ENCODE data around the gene TREX2.

DNA sequence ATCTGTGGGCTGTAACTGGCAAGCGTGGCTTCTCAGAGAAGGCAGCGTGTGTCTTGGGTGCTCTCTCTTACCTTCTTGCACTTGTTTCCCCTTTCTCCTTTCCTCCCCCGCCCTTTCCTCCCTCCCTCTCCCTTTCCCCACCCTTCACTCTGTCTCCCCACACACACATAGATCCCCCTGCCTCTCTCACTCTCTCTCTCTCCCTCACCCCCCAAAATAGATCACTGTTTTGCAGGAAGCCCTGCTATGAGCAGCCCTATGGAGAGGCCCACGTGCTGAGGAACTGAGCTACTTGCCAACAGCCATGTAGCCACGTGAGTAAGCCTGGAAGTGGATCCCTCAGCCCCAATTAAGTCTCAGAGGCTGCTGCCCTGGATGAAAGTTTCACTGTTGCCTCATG is 40.4 kb downstream of the TREX2 start:
- TF ChIP-seq, protein P1, sequence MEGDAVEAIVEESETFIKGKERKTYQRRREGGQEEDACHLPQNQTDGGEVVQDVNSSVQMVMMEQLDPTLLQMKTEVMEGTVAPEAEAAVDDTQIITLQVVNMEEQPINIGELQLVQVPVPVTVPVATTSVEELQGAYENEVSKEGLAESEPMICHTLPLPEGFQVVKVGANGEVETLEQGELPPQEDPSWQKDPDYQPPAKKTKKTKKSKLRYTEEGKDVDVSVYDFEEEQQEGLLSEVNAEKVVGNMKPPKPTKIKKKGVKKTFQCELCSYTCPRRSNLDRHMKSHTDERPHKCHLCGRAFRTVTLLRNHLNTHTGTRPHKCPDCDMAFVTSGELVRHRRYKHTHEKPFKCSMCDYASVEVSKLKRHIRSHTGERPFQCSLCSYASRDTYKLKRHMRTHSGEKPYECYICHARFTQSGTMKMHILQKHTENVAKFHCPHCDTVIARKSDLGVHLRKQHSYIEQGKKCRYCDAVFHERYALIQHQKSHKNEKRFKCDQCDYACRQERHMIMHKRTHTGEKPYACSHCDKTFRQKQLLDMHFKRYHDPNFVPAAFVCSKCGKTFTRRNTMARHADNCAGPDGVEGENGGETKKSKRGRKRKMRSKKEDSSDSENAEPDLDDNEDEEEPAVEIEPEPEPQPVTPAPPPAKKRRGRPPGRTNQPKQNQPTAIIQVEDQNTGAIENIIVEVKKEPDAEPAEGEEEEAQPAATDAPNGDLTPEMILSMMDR (IDR thresholded peaks at IDR 0.05), result no peak
- no peak for TF ChIP-seq EZH2 (IDR thresholded peaks at IDR 0.05; ENCODE audit: borderline replicate concordance, insufficient read depth, low read depth, low read length, poor library complexity, severe bottlenecking)
